Endothelial cell of umbilical vein (primary cell): Measurements from ENCODE around the gene CKS2.

ENCODE experiments used
- EZH2 ChIP-seq: IDR thresholded peaks from 2 replicates; pipeline ENCODE4 v1.6.1; 2012; ENCODE audit warnings: borderline replicate concordance, low read depth, mild to moderate bottlenecking, moderate library complexity, low read length, inconsistent platforms; ENCODE audit not compliant: severe bottlenecking
- FOS ChIP-seq: IDR thresholded peaks from 2 replicates; pipeline ENCODE4 v1.6.1; 2011; ENCODE audit warnings: mild to moderate bottlenecking, low read length, moderate library complexity, borderline replicate concordance; ENCODE audit not compliant: insufficient read depth
- GATA2 ChIP-seq: IDR thresholded peaks from 2 replicates; pipeline ENCODE4 v1.7.0; 2011; ENCODE audit warnings: low read depth, mild to moderate bottlenecking, moderate library complexity, mixed read lengths, low read length; ENCODE audit not compliant: insufficient read length, insufficient read depth
- MYC ChIP-seq: IDR thresholded peaks from one replicate; pipeline ENCODE4 v1.6.1; 2011; ENCODE audit warnings: mild to moderate bottlenecking, low read depth, low read length
- POLR2A ChIP-seq: IDR thresholded peaks from 2 replicates; pipeline ENCODE4 v1.6.1; 2012; ENCODE audit warnings: low read depth, mild to moderate bottlenecking, control low read depth, low read length
- POLR2AphosphoS5 ChIP-seq: IDR thresholded peaks from 2 replicates; pipeline ENCODE4 v1.6.1; 2012; ENCODE audit warnings: low read depth, mild to moderate bottlenecking, control low read depth, low read length, moderate library complexity; ENCODE audit not compliant: insufficient read depth
- TF ChIP-seq, protein P1 (sequence below), 2 donors: IDR thresholded peaks; 1 replicate in 1 of 2; 2 replicates in 1 of 2; pipeline ENCODE4 v1.5.1; 2011; ENCODE audit warnings: low read length in 2 of 2, mild to moderate bottlenecking in 2 of 2, moderate library complexity in 2 of 2, control low read depth in 1 of 2, inconsistent platforms in 1 of 2, low read depth in 1 of 2; ENCODE audit not compliant: insufficient read depth in 1 of 2; ENCODE audit errors: extremely low read depth in 1 of 2
- TF ChIP-seq, protein P2 (sequence below): IDR thresholded peaks from 2 replicates; pipeline ENCODE4 v1.6.1; 2011; ENCODE audit not compliant: insufficient read depth, insufficient read length

DNA sequence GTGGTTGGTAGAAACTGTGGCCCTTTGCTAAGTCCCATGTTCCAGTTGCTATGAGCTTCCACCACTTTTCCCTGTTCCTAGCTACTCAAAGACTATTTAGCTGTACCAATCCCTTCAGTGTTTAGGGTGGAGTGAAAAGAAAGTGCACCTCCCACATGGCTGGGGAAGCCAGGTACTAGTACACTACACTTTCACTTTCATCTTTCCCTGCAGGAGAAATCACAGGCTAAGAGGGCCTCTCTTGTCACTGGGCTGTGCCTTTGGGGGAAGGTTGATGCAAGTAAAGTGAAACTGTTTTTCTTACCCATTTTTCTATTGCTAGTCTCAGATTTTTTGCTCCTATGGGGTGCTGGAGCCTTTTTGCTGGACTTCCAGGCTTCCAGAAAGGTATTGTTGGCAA, 33.5 kb upstream of the CKS2 start:
- TF ChIP-seq EZH2 (no peak), POLR2AphosphoS5 (no peak), MYC (no peak), POLR2A (no peak), FOS (no peak), GATA2 (no peak)
- TF ChIP-seq, protein P1, sequence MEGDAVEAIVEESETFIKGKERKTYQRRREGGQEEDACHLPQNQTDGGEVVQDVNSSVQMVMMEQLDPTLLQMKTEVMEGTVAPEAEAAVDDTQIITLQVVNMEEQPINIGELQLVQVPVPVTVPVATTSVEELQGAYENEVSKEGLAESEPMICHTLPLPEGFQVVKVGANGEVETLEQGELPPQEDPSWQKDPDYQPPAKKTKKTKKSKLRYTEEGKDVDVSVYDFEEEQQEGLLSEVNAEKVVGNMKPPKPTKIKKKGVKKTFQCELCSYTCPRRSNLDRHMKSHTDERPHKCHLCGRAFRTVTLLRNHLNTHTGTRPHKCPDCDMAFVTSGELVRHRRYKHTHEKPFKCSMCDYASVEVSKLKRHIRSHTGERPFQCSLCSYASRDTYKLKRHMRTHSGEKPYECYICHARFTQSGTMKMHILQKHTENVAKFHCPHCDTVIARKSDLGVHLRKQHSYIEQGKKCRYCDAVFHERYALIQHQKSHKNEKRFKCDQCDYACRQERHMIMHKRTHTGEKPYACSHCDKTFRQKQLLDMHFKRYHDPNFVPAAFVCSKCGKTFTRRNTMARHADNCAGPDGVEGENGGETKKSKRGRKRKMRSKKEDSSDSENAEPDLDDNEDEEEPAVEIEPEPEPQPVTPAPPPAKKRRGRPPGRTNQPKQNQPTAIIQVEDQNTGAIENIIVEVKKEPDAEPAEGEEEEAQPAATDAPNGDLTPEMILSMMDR (IDR thresholded peaks at IDR 0.05; ENCODE audit: extremely low read depth in 1 of 2, insufficient read depth in 1 of 2, low read depth in 1 of 2, low read length in 2 of 2) = no peak
- TF ChIP-seq, protein P2, sequence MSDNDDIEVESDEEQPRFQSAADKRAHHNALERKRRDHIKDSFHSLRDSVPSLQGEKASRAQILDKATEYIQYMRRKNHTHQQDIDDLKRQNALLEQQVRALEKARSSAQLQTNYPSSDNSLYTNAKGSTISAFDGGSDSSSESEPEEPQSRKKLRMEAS = no peak
